Sigmoid colon (tissue), 3 donors: Measurements from ENCODE around the gene ATP8A1.

ENCODE experiments used
- POLR2A ChIP-seq, 2 donors: fragments of 450-650 bp; IDR thresholded peaks; one replicate each; pipeline ENCODE4 v1.6.1; 2016; ENCODE audit warnings: antibody characterized with exemption in 2 of 2, mild to moderate bottlenecking in 2 of 2, moderate library complexity in 2 of 2
- TF ChIP-seq, protein P1 (sequence below), 4 experiments: fragments of 450-650 bp in 3 of 4; fragments of 200-600 bp in 1 of 4; IDR thresholded peaks; one replicate each; pipeline ENCODE4 v1.5.1; 2016 to 2019; ENCODE audit warnings: antibody characterized with exemption in 4 of 4, mild to moderate bottlenecking in 3 of 4, moderate library complexity in 2 of 4

DNA sequence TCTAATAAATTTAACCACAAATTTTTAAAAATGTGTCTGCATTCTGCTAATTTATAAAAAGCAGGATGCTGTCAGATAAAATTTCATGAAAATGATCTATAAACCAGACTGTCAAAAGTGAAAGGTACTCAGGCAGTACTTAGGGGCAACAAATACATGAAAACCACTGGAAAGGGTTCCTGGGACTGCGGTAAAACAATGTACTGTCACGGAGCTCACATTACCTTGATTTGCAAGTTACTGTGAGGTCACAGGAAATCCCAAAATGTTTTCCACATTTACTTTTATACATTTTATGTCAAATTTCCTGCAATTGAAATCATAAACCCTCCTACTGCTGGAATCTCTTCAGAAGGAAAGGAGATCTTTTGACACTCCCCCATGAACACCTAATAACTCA, 214.3 kb downstream of the ATP8A1 start:
- no peak for TF ChIP-seq POLR2A (IDR thresholded peaks at IDR 0.05)
- TF ChIP-seq, protein P1, sequence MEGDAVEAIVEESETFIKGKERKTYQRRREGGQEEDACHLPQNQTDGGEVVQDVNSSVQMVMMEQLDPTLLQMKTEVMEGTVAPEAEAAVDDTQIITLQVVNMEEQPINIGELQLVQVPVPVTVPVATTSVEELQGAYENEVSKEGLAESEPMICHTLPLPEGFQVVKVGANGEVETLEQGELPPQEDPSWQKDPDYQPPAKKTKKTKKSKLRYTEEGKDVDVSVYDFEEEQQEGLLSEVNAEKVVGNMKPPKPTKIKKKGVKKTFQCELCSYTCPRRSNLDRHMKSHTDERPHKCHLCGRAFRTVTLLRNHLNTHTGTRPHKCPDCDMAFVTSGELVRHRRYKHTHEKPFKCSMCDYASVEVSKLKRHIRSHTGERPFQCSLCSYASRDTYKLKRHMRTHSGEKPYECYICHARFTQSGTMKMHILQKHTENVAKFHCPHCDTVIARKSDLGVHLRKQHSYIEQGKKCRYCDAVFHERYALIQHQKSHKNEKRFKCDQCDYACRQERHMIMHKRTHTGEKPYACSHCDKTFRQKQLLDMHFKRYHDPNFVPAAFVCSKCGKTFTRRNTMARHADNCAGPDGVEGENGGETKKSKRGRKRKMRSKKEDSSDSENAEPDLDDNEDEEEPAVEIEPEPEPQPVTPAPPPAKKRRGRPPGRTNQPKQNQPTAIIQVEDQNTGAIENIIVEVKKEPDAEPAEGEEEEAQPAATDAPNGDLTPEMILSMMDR (IDR thresholded peaks at IDR 0.05) = no peak
